ENCODE measurements around the gene CLDN22. TPM values are rescaled to one million over a fixed set of nuclear protein-coding genes. Genes with fewer than 3 reads are reported as not detected.

CLDN22 gene
- total and polyA plus RNA-seq, 2 of the 8 experiments (the other 6 are each of a cell fraction or from before 2014, with no cell fraction given), result not detected

- TF ChIP-seq SUZ12 (IDR thresholded peaks at IDR 0.05; ENCODE audit: low read length), result no peak
- no peak for TF ChIP-seq POLR2A (IDR thresholded peaks at IDR 0.05; ENCODE audit: control extremely low read depth in 1 of 2, low read depth in 2 of 2, low read length in 2 of 2)
- TF ChIP-seq POU5F1 (IDR thresholded peaks at IDR 0.05; ENCODE audit: low read depth, low read length), result no peak
- no peak for TF ChIP-seq RBBP5 (IDR thresholded peaks at IDR 0.05; ENCODE audit: borderline replicate concordance, low read depth, low read length)
- TF ChIP-seq CBX5 (IDR thresholded peaks at IDR 0.05; ENCODE audit: low read depth, low read length), result no peak
- no peak for TF ChIP-seq RXRA (IDR thresholded peaks at IDR 0.05; ENCODE audit: insufficient read depth, low read depth, low read length)
- TF ChIP-seq SAP30 (IDR thresholded peaks at IDR 0.05; ENCODE audit: insufficient read depth, insufficient replicate concordance, low read length), result no peak
- no peak for TF ChIP-seq BRCA1 (IDR thresholded peaks at IDR 0.05; ENCODE audit: low read depth, low read length)
Measured at GRCh38 chr4:183272384-183272783, 47.7 kb downstream of the CLDN22 start (continued).

All from H1 (cell line).